ENCODE measurements around the gene MAP3K5. TPM values are rescaled to one million over a fixed set of nuclear protein-coding genes. Genes with fewer than 3 reads are reported as not detected.

Gene MAP3K5
- total RNA-seq, 1 donor from 2014 or later, result 1.6 TPM

- no peak for DNase-seq (ENCODE audit: extremely low spot score, unreplicated experiment)
- no peak for TF ChIP-seq CTCF (IDR thresholded peaks at IDR 0.05)
- Mint-ChIP-seq H3K9me3 (ENCODE audit: unreplicated experiment) (no peaks in the 10 kb centered on the region), H3K27ac (ENCODE audit: unreplicated experiment) (no peak overlapping the region), H3K4me1 (ENCODE audit: unreplicated experiment) (peaks cover 25% of the 10 kb centered on the region), H3K36me3 (ENCODE audit: unreplicated experiment) (no peaks in the 10 kb centered on the region), H3K27me3 (ENCODE audit: unreplicated experiment) (no peaks in the 10 kb centered on the region), H3K4me3 (ENCODE audit: unreplicated experiment) (no peak overlapping the region)
These were observed 5.6 kb downstream of the MAP3K5 start for GRCh38 chr6:136786658-136787057.

- no peaks in the 10 kb centered on the region for H3K9me3 Mint-ChIP-seq (ENCODE audit: unreplicated experiment)
- H3K4me3 Mint-ChIP-seq (ENCODE audit: unreplicated experiment), result no peak overlapping the region
- H3K4me1 Mint-ChIP-seq (ENCODE audit: unreplicated experiment), result peaks cover 19% of the 10 kb centered on the region
- TF ChIP-seq CTCF (IDR thresholded peaks at IDR 0.05), result no peak
- H3K36me3 Mint-ChIP-seq (ENCODE audit: unreplicated experiment), result no peaks in the 10 kb centered on the region
- DNase-seq (ENCODE audit: extremely low spot score, unreplicated experiment), result no peak
- no peak overlapping the region for H3K27ac Mint-ChIP-seq (ENCODE audit: unreplicated experiment)
- no peaks in the 10 kb centered on the region for H3K27me3 Mint-ChIP-seq (ENCODE audit: unreplicated experiment)
These were observed 7.1 kb downstream of the MAP3K5 start for GRCh38 chr6:136784910-136785746.

- Mint-ChIP-seq H3K4me3 (ENCODE audit: unreplicated experiment) (no peak overlapping the region), H3K36me3 (ENCODE audit: unreplicated experiment) (no peaks in the 10 kb centered on the region), H3K27ac (ENCODE audit: unreplicated experiment) (no peak overlapping the region), H3K9me3 (ENCODE audit: unreplicated experiment) (no peaks in the 10 kb centered on the region), H3K4me1 (ENCODE audit: unreplicated experiment) (peaks cover 19% of the 10 kb centered on the region), H3K27me3 (ENCODE audit: unreplicated experiment) (no peaks in the 10 kb centered on the region)
- no peak for TF ChIP-seq CTCF (IDR thresholded peaks at IDR 0.05)
- no peak for DNase-seq (ENCODE audit: extremely low spot score, unreplicated experiment)
These were observed 8.0 kb downstream of the MAP3K5 start for GRCh38 chr6:136784271-136784664.

GRCh38 chr6:136783495-136784270, 8.6 kb downstream of the MAP3K5 start:
- no peak for DNase-seq (ENCODE audit: extremely low spot score, unreplicated experiment)
- Mint-ChIP-seq H3K4me1 (ENCODE audit: unreplicated experiment) (peaks cover 19% of the 10 kb centered on the region), H3K9me3 (ENCODE audit: unreplicated experiment) (no peaks in the 10 kb centered on the region), H3K36me3 (ENCODE audit: unreplicated experiment) (no peaks in the 10 kb centered on the region), H3K27me3 (ENCODE audit: unreplicated experiment) (no peaks in the 10 kb centered on the region), H3K4me3 (ENCODE audit: unreplicated experiment) (no peak overlapping the region), H3K27ac (ENCODE audit: unreplicated experiment) (no peak overlapping the region)
- TF ChIP-seq CTCF (IDR thresholded peaks at IDR 0.05), result no peak

- no peak for TF ChIP-seq CTCF (IDR thresholded peaks at IDR 0.05)
- H3K27me3 Mint-ChIP-seq (ENCODE audit: unreplicated experiment), result no peaks in the 10 kb centered on the region
- no peak for DNase-seq (ENCODE audit: extremely low spot score, unreplicated experiment)
- H3K4me3 Mint-ChIP-seq (ENCODE audit: unreplicated experiment), result no peak overlapping the region
- H3K4me1 Mint-ChIP-seq (ENCODE audit: unreplicated experiment), result peaks cover 14% of the 10 kb centered on the region
- no peaks in the 10 kb centered on the region for H3K36me3 Mint-ChIP-seq (ENCODE audit: unreplicated experiment)
- no peaks in the 10 kb centered on the region for H3K9me3 Mint-ChIP-seq (ENCODE audit: unreplicated experiment)
- no peak overlapping the region for H3K27ac Mint-ChIP-seq (ENCODE audit: unreplicated experiment)
These were observed 9.3 kb downstream of the MAP3K5 start for GRCh38 chr6:136783021-136783420.

All from osteocyte (in vitro differentiated cells).